GM10266 (cell line): ENCODE results near the gene CD38.

Experiments
- DNase-seq: peaks from one replicate; pipeline ENCODE4 v3.0.0; 2012; ENCODE audit errors: extremely low spot score
- TF ChIP-seq, protein P1 (sequence below): IDR thresholded peaks from 2 replicates; pipeline ENCODE4 v1.5.1; 2012; ENCODE audit warnings: mild to moderate bottlenecking, low read depth; ENCODE audit not compliant: control insufficient read depth, insufficient read depth; ENCODE audit errors: missing control alignments

Gene CD38

GRCh38 chr4:15891312-15891711, 113.2 kb downstream of the CD38 start:
- TF ChIP-seq, protein P1, sequence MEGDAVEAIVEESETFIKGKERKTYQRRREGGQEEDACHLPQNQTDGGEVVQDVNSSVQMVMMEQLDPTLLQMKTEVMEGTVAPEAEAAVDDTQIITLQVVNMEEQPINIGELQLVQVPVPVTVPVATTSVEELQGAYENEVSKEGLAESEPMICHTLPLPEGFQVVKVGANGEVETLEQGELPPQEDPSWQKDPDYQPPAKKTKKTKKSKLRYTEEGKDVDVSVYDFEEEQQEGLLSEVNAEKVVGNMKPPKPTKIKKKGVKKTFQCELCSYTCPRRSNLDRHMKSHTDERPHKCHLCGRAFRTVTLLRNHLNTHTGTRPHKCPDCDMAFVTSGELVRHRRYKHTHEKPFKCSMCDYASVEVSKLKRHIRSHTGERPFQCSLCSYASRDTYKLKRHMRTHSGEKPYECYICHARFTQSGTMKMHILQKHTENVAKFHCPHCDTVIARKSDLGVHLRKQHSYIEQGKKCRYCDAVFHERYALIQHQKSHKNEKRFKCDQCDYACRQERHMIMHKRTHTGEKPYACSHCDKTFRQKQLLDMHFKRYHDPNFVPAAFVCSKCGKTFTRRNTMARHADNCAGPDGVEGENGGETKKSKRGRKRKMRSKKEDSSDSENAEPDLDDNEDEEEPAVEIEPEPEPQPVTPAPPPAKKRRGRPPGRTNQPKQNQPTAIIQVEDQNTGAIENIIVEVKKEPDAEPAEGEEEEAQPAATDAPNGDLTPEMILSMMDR = no peak
- DNase-seq = no peak

DNA sequence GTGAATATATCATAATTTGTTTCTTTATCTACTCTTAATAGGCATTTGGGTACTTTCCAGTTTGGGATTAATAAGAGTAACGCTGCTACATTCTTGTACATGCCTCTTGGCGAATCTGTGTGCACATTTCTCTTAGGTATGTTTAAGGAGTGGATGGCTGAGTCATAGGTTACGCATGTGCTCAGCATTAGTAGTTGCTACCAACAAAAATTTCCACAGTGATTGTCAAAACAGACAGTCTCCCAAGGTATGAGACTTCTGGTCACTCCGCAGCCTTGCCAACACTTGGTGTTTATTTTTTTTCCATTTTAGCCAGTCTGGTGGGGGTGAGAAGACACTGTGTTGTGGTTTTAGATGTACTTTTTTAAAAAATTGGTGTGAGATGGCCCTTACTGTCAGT, 115.8 kb downstream of the CD38 start:
- TF ChIP-seq, protein P1 = no peak
- DNase-seq = no peak

- TF ChIP-seq, protein P1 = no peak
- DNase-seq = no peak
Measured at GRCh38 chr4:15894393-15894792, 116.3 kb downstream of the CD38 start.

- TF ChIP-seq, protein P1 = no peak
- DNase-seq = no peak
Measured at GRCh38 chr4:15894921-15895916, 117.1 kb downstream of the CD38 start.

DNA sequence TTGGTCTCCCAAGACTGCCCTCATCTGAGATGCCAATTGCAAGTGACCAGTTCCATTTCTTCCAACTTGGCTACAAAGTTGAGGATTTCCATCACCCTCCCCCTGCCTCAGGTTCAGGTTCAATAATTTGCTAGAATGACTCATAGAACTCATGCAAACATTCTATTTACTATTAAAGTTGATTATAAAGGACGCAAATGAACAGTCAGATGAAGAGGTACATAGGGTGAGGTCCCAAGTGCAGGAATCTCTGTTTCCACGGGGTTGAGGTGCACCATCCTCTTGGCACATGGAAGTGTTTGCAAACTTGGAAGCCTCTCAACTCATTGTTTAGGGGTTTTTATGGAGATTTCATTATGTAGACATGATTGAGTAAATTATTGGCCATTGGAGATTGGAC, 119.4 kb downstream of the CD38 start:
- TF ChIP-seq, protein P1 = no peak
- no peak for DNase-seq

DNA sequence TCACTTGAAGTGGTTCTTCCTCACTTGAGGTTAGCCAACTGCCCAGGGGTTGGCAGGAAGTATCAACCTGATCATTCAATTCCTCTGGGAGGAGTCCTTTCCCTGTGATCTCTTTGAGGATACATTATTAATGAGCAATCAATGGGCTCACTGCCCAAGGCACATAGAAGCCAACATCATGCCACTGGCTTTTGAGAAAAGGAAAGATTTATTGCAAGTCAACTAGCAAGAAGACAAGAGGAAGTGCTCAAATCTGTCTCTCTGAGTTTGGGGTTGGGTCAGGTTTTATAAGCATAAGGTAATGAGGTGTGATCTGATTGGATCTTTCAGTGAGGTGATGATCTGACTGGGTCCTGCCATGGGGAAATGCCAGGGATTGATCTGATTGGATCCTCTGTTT, 120.8 kb downstream of the CD38 start:
- TF ChIP-seq, protein P1 = no peak
- DNase-seq = no peak

- TF ChIP-seq, protein P1 = no peak
- no peak for DNase-seq
Measured at GRCh38 chr4:15899511-15899910, 121.4 kb downstream of the CD38 start.
